ENCODE measurements around the gene AIFM3. TPM values are rescaled to one million over a fixed set of nuclear protein-coding genes. Genes with fewer than 3 reads are reported as not detected.

Gene AIFM3
- total RNA-seq, 1 experiment from 2014 or later: 2.6 TPM

- no peak for DNase-seq (ENCODE audit: low spot score)
- H3K27me3 Mint-ChIP-seq (ENCODE audit: low read depth): peaks cover 16% of the 10 kb centered on the region
- H3K4me3 Mint-ChIP-seq: peak overlapping the region; percentile 85
- ChIA-PET POLR2A (no interaction called here), CTCF (interaction anchor here (1.4 to 2.7 kb wide), 3 partner anchors 15 to 89 kb away, joined by 3 to 19 read pairs (median 3); partner anchors contain the start of gene LZTR1)
- H3K27ac Mint-ChIP-seq: peak overlapping the region; percentile 89; the same call in 1 of the 2 replicates
- peaks cover 36% of the 10 kb centered on the region for H3K4me1 Mint-ChIP-seq
- H3K9me3 Mint-ChIP-seq: no peaks in the 10 kb centered on the region
- TF ChIP-seq ATF3 (CRISPR knock-in tag; conservative IDR thresholded peaks at IDR 0.05): no peak
- no peak for TF ChIP-seq GTF2I (CRISPR knock-in tag; conservative IDR thresholded peaks at IDR 0.05)
- no peak for TF ChIP-seq ZNF423 (CRISPR knock-in tag; IDR thresholded peaks at IDR 0.05)
- no peak for TF ChIP-seq AR (CRISPR knock-in tag; IDR thresholded peaks at IDR 0.05)
- TF ChIP-seq SMAD3 (CRISPR knock-in tag; IDR thresholded peaks at IDR 0.05; ENCODE audit: borderline replicate concordance): no peak
- TF ChIP-seq PRDM15 (CRISPR knock-in tag; IDR thresholded peaks at IDR 0.05): 0 out of 2 replicates have a peak, but pooled peaks have one; percentile 25
- TF ChIP-seq FOXP1 (CRISPR knock-in tag; IDR thresholded peaks at IDR 0.05; ENCODE audit: borderline replicate concordance): 0 out of 2 replicates have a peak, but pooled peaks have one; percentile 33
- TF ChIP-seq AFF4 (CRISPR knock-in tag; IDR thresholded peaks at IDR 0.05; ENCODE audit: borderline replicate concordance): no peak
- TF ChIP-seq OVOL2 (CRISPR knock-in tag; IDR thresholded peaks at IDR 0.05; ENCODE audit: borderline replicate concordance): no peak
- no peak for TF ChIP-seq MAX (CRISPR knock-in tag; IDR thresholded peaks at IDR 0.05)
- no peak for TF ChIP-seq ERG (CRISPR knock-in tag; IDR thresholded peaks at IDR 0.05)
- TF ChIP-seq PREB (CRISPR knock-in tag; IDR thresholded peaks at IDR 0.05; ENCODE audit: borderline replicate concordance): no peak
- TF ChIP-seq USF1 (CRISPR knock-in tag; IDR thresholded peaks at IDR 0.05): no peak
- TF ChIP-seq GABPB1 (CRISPR knock-in tag; IDR thresholded peaks at IDR 0.05): no peak
- no peak for TF ChIP-seq HMGA2 (CRISPR knock-in tag; IDR thresholded peaks at IDR 0.05)
- no peak for TF ChIP-seq IRF1 (CRISPR knock-in tag; IDR thresholded peaks at IDR 0.05)
- ATAC-seq: peak; percentile 8
- no peaks in the 10 kb centered on the region for H3K36me3 Mint-ChIP-seq
Observed at GRCh38 chr22:21013657-21014201, 46.7 kb downstream of the AIFM3 start.

Measured in WTC11 (cell line).